Activated CD4-positive, alpha-beta T cell treated with anti-CD3 and anti-CD28 coated beads, Interleukin-2, amount 50 U/mL, for 1 hour (primary cell): ENCODE measurements around the gene KLKB1.

Experiments used
- DNase-seq: peaks from one replicate; pipeline ENCODE4 v3.0.0-alpha.2; 2020

KLKB1 gene

DNA sequence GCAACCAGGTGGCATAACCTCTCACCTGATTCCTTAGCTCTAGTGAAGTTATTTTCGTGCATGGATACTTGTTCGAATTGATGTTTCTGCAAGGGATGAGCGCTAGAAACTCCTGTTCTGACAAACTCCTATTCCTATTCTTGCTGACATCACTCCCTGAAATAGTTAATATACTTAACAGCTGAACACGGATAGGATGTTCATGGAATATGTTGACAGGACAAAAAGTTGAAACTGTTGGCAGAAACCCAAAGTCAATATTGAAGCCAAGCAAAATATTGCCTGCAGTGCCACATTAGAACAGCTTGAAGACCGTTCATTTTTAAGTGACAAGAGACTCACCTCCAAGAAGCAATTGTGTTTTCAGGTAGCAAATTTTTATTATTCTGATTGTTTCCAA is at the start of gene KLKB1:
KLKB1 (plus strand) TSS at position 287 of the 400 bp plus-strand sequence. CDS start 689 bp downstream, outside the sequence.
- DNase-seq = no peak

DNA sequence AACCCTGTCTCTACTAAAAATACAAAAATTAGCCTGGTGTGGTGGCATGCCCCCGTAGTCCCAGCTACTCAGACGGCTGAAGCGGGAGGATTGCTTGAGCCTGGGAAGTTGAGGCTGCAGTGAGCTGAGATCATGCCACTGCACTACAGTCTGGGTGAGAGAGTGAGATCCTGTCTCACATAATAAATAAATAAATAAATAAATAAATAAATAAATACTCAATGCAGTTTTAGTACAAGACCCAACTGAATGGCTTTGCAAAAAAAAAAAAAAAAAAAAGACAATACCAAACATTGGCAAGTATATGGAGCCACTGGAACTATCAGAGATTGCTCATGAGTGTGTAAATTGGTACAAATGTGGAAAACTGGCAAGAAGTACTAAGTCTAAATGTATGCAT is 39.2 kb upstream of the KLKB1 start:
- DNase-seq = no peak

DNA sequence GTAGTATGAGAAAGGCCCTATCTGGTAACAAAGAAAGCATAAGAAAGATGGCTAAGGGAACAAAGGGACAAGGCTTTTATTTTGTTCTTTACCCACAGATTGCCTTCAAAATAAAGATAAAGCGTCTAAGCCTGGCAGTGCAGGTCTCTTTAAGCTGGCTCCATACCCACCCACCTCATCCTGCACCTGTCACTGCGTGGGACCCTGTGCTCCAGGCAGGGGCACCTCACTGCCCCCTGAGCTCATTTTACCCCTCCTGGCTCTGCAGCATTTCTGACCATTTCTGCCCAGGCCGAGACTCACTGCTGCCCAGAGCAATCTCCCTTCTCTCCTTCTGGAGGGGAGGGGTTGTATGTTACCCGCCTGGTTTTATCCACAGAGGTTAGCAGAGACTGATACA is 37.7 kb upstream of the KLKB1 start:
- DNase-seq = no peak

DNA sequence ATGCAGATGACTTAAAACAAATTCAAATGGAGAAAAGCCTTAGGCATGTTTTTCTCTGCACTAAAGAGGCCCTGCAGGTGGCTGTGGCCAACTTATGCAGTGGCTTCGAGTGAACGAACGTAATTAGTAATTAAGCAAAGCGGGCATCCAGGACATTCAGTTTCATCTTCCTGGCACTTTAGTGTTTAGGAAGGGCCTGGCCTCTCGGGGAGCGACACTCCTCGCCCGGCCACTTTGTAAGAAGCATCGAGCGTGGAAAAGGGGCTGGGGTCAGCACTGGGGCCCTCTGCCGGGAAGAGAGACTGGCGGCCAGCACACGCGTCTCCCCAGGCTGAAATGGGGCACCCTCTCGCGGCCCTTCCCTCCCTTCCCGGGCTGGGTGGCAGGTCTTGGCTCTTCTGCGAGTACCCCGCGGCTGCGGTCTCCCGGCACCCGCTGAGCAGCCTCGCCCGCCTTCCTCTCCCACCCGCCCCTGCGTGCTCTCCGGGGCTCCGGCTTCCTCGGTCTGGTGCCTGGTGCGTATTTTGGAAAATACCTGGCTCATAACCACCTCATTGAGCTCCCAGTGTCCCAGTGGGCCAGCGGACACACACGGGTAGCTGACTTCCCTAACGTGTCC is 36.6 kb upstream of the KLKB1 start:
- DNase-seq = peak; percentile 47

DNA sequence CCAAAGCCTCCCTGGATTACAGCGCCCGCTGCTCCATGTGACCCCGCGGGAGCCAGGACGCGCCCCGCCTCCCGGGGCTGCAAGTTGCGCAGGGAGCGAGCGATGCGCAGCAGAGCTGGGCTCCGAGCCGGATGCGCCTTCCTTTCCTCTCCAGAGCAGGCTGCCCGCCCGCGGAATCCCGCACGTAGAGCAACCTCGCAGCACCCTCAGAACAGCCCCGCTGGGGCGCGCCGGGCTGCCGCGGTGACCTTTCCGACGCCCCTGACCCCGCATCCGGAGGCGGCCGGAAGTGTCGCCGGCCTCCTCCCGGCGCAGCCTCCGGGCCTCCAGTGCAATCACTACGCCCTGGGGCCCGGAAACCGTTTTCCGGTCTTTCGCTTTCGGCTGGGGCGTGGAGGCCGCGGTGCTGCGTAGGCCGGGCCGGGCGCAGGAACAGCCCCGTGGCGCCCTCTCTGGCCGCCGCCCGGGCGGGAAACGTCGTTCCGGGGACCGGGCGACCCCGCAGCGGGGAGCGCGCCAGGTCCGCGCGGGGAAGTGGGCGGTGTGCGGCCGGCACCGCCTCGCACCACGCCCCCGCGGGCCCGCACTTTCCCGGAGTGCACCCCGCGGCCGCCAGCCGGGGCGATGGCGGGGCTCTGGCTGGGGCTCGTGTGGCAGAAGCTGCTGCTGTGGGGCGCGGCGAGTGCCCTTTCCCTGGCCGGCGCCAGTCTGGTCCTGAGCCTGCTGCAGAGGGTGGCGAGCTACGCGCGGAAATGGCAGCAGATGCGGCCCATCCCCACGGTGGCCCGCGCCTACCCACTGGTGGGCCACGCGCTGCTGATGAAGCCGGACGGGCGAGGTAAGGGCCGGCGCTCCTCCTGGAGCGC is 35.9 kb upstream of the KLKB1 start, which contains the start of gene CYP4V2:
CYP4V2 (plus strand) TSS at position 368 of the 866 bp plus-strand sequence; CDS start at position 625, 257 bp downstream.
- DNase-seq = peak; percentile 81

DNA sequence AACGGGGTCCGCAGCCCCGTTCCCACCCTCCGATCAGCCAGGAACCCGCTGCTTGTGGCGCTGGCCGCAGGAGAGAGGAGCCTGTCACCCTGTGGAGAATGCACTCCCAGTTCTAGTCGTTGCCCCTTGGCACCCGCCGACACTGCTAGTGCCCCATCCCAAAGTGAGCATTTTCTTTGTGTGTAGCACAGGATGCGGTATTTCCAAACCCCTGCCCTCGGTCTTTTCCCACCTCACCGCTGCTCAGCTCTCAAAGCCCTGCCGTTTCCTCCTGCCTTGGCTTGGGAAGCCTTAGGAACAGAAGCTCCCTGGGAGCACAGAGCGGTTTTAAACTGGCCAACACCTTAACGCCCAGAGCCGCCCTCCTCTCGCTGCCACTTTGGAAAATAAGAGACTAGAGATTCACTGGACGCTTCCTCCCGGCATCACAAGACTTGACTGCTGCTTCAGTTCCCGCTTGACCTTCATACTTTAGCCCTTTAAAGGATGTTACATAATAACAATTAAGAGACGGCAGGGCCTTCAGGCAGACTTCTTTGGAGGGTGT is 35.2 kb upstream of the KLKB1 start:
- no peak for DNase-seq

DNA sequence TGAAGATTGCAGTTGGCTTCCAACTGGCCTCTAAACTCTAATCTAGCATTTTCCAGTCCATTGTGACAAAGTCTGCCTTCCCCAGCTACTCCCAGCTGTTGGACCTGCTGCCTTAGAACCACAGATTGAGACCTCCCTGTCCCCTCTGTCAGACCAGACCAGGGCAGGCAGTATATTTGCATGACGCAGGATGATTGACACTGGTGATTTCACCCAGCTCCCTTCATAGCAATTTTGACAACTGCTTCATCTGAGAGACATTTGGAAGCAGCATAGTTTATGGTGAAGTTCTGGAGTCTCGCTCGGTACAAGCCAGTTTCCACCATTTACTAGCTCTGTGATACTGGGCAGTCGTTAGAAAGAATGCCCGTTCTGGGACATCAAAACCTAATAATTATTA is 33.5 kb upstream of the KLKB1 start:
- DNase-seq = no peak

DNA sequence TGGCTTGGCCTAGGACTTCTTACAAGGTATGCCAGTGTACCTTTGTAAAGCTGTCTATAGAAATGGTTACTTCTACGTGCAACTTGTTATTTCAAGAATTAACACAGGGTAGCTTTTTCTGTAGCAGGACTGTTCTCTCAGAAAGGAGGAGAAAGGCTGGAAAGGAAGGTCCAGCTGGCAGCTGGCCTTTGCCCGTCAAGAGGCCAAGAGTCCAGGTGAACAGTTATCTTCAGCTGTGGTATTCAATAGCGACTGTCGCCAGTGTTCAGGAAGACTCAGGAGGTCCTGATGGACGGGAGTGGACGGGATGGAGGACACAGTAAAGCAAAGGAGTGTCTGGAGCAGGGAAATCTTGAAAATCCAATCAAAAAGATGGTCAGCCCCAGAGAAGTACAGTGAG is 31.2 kb upstream of the KLKB1 start:
- DNase-seq = no peak

DNA sequence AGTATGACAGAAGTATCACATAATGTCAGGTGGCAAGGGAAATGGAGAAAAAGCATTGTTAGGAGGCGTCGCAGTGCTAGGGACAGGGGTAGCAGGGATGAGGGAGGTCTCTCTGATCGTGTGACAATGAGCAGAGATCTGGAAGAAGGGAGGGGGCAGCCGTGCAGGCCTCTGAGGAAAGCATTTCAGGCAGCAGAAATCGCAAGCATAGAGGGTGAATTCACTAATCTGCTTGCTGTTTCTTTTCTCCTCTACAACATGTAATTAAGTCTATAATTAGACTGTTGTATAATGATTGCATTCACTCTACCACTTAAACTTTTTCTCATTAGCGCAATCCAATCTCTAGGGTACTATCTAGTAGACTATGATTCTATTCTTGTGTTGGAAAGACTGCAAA is 26.8 kb upstream of the KLKB1 start:
- no peak for DNase-seq

DNA sequence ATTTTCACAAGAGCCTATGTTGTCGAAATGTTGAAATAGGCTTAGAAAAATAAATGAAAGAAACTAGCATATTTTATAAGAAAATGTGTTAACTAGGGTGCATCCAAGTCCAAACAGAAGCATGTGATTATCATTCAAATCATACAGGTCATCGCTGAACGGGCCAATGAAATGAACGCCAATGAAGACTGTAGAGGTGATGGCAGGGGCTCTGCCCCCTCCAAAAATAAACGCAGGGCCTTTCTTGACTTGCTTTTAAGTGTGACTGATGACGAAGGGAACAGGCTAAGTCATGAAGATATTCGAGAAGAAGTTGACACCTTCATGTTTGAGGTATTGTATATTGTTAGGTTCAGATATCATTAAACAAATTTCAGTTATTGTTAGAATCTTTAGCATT is 26.3 kb upstream of the KLKB1 start:
- DNase-seq = no peak

DNA sequence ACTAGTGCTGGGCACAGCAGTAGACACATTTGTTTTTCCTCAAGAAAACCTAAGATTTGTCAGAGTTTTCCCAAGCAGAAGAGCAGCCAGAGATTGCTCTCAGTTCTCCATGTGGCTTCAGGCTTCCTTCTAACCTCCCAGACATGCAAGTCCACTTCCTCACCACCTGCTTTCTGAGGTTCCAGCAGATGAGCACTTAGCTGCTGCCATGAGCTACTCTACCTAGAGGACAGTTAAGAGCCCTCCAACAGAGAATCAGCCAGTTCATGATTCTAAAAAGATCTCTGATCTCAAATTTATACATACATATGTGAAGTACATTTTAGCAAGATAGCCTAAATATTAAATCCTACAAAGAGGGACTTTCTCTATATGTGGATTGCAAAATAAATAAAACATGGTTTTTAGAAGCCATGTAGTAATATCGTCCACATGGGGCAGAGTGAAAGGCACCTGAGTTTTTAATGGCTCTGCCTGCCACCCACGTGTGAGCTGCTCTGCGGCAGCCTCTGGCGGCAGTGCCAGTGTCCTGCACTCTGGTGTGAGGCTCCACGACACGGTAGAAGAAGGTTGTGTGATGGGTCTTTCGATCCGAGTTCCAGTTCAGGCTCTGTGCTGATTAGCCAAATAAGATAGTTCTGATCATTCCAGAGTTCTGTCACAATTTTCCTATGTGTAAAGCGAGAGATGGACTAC is 25.6 kb upstream of the KLKB1 start:
- DNase-seq = peak; percentile 55

DNA sequence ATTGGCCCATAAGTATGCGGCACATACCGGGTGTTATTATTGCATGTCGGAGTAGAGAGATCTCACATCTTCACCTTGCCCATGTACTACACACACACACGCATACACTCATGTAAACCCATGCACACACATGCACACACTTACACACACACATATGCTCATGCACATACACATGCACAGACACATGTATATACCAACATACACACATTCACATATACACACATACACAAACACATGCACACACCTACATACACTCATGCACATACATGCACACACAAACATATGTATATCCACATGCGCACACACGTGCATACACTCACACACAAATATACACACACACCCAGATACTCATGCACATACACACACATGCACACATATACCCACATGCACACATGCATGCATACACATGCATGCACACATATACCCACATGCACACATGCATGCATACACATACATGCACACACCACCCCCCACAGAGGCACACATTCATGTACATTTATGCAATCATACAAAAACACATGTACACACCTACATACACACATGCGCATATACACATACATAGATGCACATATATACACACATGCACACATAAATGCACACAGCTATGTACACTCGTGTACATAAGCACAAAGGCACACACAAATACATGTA is 24.7 kb upstream of the KLKB1 start:
- no peak for DNase-seq

DNA sequence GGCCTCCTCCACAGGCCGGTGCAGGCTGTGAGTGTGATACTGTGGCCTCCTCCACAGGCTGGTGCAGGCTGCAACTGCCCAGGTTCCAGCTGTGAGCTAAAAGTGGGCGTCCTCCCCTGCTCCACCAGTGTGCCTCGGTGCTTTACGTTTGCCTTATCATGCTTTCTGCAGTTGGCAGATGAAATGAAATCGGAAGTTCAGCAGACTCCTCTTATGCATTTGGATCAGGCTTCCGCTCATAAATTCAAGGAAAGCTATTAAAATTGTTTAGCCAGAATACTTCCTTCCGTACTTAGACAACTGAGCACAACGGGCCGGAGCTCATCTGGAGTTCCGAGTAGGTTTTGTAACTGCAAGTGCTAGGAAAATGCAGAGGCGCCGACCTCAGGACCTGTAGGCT is 23.9 kb upstream of the KLKB1 start:
- DNase-seq = no peak

DNA sequence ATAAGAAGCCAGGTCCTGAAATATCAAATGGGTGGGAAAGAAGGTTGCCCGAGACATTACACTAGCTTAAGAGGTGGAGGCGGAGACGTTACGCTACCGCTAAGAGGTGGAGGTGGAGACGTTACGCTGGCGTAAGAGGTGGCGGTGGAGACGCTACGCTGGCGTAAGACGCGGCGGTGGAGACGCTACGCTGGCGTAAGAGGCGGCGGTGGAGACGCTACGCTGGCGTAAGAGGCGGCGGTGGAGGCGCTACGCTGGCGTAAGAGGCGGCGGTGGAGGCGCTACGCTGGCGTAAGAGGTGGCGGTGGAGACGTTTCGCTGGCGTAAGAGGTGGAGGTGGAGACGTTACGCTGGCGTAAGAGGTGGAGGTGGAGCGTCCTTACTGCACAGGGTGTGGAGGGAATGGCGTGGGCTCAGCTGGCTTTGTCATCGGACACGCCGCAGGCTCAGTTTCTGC is 23.2 kb upstream of the KLKB1 start:
- DNase-seq = no peak

DNA sequence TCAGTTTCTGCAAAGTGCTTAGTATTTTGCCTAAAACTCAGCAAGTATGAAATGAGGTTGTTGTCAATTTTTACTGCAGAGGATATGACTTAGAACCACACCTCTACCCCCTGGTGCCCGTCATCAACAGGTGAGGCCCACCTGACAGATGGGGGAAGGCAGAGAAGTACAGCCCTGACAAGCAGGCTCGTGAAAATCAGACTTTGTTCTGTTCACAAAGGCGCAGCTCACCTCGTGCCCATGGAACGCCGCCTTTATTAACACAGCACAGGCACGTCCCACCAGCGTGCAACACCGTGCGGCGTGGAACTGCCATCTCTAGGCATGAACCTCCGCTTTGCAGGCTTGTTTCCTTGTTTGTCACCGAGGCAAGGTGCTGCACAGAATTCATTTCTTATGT is 22.6 kb upstream of the KLKB1 start:
- DNase-seq = no peak

DNA sequence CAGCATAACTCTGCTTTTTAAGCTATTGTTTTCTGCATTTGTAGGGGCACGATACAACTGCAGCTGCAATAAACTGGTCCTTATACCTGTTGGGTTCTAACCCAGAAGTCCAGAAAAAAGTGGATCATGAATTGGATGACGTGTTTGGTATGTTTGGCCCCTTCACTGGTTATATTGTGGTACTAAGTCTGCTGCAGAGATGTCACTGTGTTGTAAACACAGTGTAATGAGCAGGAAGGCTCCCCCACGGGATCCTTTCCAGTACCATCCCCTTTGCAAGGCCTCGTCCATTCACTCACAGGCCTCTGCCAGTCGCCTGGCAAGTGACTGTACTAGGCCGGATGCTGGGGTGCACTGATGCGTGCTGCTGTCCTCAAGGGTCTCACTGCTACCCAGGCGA is 22.2 kb upstream of the KLKB1 start:
- DNase-seq = no peak

DNA sequence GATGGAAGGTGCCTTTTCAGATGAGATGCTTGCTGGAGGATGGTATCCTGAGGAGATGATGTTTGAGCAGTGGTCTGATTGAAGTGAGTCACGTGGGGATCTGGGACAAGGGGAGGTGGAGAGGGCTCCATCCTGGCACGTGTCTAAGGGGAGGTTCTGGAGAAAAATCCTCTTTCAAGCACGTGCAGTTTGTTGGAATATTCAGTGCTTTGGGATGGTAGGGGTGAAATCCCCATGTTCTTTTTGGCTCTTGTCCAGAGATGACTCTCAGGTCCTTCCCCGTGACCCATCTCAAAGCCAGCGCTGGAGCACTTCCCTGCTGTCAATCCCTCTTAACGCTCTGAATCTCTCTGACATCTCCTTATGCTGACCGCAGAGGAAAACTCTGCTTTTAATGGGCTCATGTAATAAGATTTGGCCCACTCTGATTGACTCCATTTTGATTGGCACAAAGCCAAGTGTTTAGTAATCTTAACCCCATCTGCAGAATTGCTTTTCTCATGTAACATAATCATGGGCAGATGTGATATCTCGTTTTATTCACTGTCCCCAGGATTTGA is 10.8 kb upstream of the KLKB1 start:
- DNase-seq = no peak

DNA sequence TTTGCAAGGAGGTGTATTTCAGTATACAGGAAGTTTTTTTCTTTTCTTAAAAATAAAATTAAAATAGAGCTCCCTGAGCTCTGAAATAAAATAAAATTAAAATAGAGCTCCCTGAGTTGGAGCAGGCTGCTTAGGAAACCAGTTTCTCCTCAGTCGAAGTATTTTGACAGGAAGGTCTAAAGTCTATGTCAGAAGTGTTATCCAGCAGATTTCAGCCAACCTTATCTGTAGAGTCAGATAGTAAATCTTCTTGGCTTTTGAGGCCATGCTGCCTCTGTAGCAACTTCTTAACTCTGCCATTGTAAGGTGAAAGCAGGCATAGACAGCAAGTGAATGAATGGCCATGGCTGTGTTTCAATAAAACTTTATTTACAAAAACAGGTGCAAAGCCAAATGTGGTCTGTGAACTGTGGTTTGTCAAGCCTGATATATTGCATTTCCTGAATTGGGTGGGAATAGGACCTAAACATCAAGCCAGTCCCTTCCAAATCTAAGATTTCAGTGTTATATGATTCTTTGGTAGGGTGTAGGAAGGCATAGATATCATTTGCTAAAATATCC is 9.5 kb upstream of the KLKB1 start:
- DNase-seq = no peak

DNA sequence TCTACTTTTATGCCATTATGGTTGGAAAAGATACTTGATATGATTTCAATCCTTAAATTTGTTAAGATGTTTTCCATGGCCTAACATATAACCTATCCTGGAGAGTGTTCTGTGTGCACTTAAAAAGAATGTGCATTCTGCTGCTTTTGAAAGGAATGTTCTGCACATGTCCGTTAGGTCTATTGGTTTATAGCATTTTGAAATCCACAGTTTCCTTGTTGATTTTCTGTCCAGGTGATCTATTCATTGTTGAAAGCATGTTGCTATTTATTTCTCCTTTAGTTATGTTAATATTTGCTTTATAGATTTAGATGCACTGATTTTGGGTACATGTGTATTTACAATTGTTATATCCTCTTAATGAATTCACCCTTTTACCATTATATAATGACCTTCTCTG is 5.7 kb upstream of the KLKB1 start:
- DNase-seq = no peak

DNA sequence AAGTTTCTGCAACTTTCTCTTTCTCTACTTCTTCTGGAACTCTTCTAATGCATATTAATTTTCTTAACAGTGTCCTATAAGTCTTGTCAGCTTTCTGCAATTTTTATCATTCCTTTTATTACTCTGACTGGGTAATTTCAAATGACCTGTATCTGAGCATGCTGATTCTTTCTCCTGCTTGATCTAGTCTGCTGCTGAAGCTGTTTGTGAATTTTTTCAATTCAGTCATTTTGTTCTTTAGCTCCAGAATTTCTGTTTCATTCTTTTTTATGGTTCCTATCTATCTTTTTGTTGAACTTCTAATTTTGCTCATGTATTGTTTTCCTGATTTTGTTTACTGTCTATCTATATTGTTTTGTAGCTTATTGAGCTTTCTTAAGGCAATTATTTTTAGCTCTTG is 1.5 kb upstream of the KLKB1 start:
- no peak for DNase-seq

DNA sequence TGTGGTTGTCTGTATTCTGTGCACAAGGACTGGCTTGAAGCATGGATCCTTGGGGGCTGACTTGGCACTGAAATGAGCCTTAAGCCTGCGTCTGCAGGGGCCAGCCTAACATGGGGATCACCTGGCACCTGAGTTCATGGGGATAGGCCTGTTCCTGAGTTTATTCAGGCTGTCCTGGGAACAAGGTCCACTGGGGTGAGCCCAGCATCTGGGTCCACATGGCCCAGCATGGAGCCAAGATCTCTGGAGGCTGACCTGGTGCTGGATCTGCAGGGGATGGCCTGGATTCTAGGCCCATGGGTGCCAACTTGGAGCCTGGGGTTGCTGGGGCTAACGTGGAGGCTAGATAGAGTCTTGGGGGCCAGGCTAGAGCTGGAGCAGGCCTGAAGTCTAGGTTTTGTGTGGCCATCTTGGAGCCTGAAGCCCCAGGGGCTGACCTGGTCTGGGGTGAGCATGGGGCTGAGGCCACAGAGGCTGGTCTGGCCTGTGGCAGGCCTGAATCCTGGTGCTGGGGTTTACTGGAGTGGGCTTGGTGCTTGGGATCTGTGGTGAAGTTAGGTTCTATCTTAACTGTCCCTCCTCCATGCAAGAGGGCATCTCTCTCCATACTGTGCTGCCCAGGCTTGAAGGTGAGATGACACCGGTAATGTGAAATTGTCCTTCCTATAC is 652 bp upstream of the KLKB1 start:
- no peak for DNase-seq
